Measurements from ENCODE around the gene PTGES2. TPM values are rescaled to one million over a fixed set of nuclear protein-coding genes. Genes with fewer than 3 reads are reported as not detected.
"Not testable (repeated sequence)": the region's sequence is repeated elsewhere in the genome, so short reads cannot be mapped to it uniquely, and the experiment has no call there.

PTGES2 gene
- total RNA-seq, 2 experiments from 2014 or later, result 47.7 to 48.5 TPM

- intact Hi-C loops (cut with DNase I, micrococcal nuclease), result no loop called here
- Mint-ChIP-seq H3K9me3 (ENCODE audit: low read depth) (no peaks in the 10 kb centered on the region), H3K36me3 (ENCODE audit: low read depth) (peaks cover 9% of the 10 kb centered on the region), H3K27me3 (no peaks in the 10 kb centered on the region), H3K4me1 (peaks cover 54% of the 10 kb centered on the region), H3K27ac (peak overlapping the region; percentile 63), H3K4me3 (no peak overlapping the region)
- ChIA-PET POLR2A (no interaction called here), CTCF (interaction anchor here (0.8 to 1.5 kb wide), 7 partner anchors 10 to 284 kb away, joined by 3 to 5 read pairs (median 4); partner anchors contain the start of gene NAIF1)
- ATAC-seq (peak; percentile 59), DNase-seq (no peak)
These were observed 49.6 kb downstream of the PTGES2 start for GRCh38 chr9:128077847-128078503.

- intact Hi-C loops (cut with DNase I, micrococcal nuclease), result no loop called here
- H3K27ac Mint-ChIP-seq, result peak overlapping the region; percentile 92
- ATAC-seq (no peak), DNase-seq (no peak)
- H3K4me3 Mint-ChIP-seq, result no peak overlapping the region
- H3K27me3 Mint-ChIP-seq, result no peaks in the 10 kb centered on the region
- H3K4me1 Mint-ChIP-seq, result peaks cover 54% of the 10 kb centered on the region
- peaks cover 13% of the 10 kb centered on the region for H3K36me3 Mint-ChIP-seq (ENCODE audit: low read depth)
- no peaks in the 10 kb centered on the region for H3K9me3 Mint-ChIP-seq (ENCODE audit: low read depth)
- CTCF ChIA-PET, result interaction anchor here (1.0 to 3.1 kb wide), 11 partner anchors 10 to 131 kb away, joined by 3 to 12 read pairs (median 4); no protein-coding TSS in a partner anchor
- POLR2A ChIA-PET, result no interaction called here
These were observed 54.2 kb downstream of the PTGES2 start for GRCh38 chr9:128073253-128073886.

GRCh38 chr9:128072144-128073021 is 55.1 kb downstream of the PTGES2 start:
- ChIA-PET POLR2A (interaction anchor here (0.6 to 0.9 kb wide), 3 partner anchors 19 to 45 kb away, joined by 4 to 5 read pairs (median 4); no protein-coding TSS in a partner anchor), CTCF (interaction anchor here (0.7 to 3.1 kb wide), 20 partner anchors 10 to 294 kb away, joined by 3 to 12 read pairs (median 4); partner anchors contain the start of gene SH2D3C)
- DNase-seq (peak; percentile 81), ATAC-seq (no peak)
- H3K27ac Mint-ChIP-seq, result peak overlapping the region; percentile 92
- intact Hi-C loops (cut with DNase I, micrococcal nuclease), result loop anchor here in 1 of 2 experiments (1.0 kb wide), 1 partner anchor 22 kb away; no protein-coding TSS in a partner anchor
- peaks cover 44% of the 10 kb centered on the region for H3K4me1 Mint-ChIP-seq
- H3K4me3 Mint-ChIP-seq, result peak overlapping the region; percentile 64
- peaks cover 13% of the 10 kb centered on the region for H3K36me3 Mint-ChIP-seq (ENCODE audit: low read depth)
- no peaks in the 10 kb centered on the region for H3K27me3 Mint-ChIP-seq
- H3K9me3 Mint-ChIP-seq (ENCODE audit: low read depth), result no peaks in the 10 kb centered on the region

- H3K27me3 Mint-ChIP-seq; ATAC-seq; H3K36me3 Mint-ChIP-seq (ENCODE audit: low read depth); intact Hi-C loops (cut with DNase I, micrococcal nuclease); H3K9me3 Mint-ChIP-seq (ENCODE audit: low read depth); DNase-seq: not testable (repeated sequence)
- Mint-ChIP-seq H3K27ac (peak overlapping the region; percentile 92), H3K4me3 (peak overlapping the region; percentile 64), H3K4me1 (peaks cover 38% of the 10 kb centered on the region)
- ChIA-PET POLR2A (interaction anchor here (0.6 kb wide), 1 partner anchor 94 kb away, joined by 4 read pairs; no protein-coding TSS in a partner anchor), CTCF (interaction anchor here (1.0 to 3.1 kb wide), 7 partner anchors 13 to 202 kb away, joined by 4 to 10 read pairs (median 7); no protein-coding TSS in a partner anchor)
These were observed 56.1 kb downstream of the PTGES2 start for GRCh38 chr9:128071475-128071874.

- H3K27me3 Mint-ChIP-seq, result no peaks in the 10 kb centered on the region
- no peak for DNase-seq
- no peaks in the 10 kb centered on the region for H3K9me3 Mint-ChIP-seq (ENCODE audit: low read depth)
- H3K36me3 Mint-ChIP-seq (ENCODE audit: low read depth), result peaks cover 10% of the 10 kb centered on the region
- H3K4me3 Mint-ChIP-seq, result no peak overlapping the region
- ATAC-seq, result no peak
- intact Hi-C loops (cut with DNase I, micrococcal nuclease), result no loop called here
- CTCF ChIA-PET, result no interaction called here
- H3K27ac Mint-ChIP-seq, result peak overlapping the region; percentile 88
- POLR2A ChIA-PET, result interaction anchor here (0.6 kb wide), 2 partner anchors 19 to 93 kb away, joined by 4 to 6 read pairs; no protein-coding TSS in a partner anchor
- peaks cover 44% of the 10 kb centered on the region for H3K4me1 Mint-ChIP-seq
These were observed 56.7 kb downstream of the PTGES2 start for GRCh38 chr9:128070874-128071273.

Other genes starting within 250 kb of the PTGES2 start
- gene ST6GALNAC6, start 228.1 kb downstream of the PTGES2 start, total RNA-seq, result 10 to 100 TPM; 46.3 to 63.3 TPM
- gene ST6GALNAC4, start 210.7 kb downstream of the PTGES2 start, total RNA-seq, result 10 to 100 TPM; 14.9 to 20.7 TPM
- gene PIP5KL1, start 197.0 kb downstream of the PTGES2 start, total RNA-seq, result 1 to 10 TPM; 1.9 to 2.8 TPM
- gene DPM2, start 189.9 kb downstream of the PTGES2 start, total RNA-seq, result 10 to 100 TPM; 44.1 to 46.6 TPM
- gene EEIG1, start 146.7 kb downstream of the PTGES2 start, total RNA-seq, result 10 to 100 TPM; 56.2 to 58.4 TPM
- 10 to 100 TPM; 11.3 to 13.7 TPM for gene NAIF1, start 60.4 kb downstream of the PTGES2 start, total RNA-seq
- 10 to 100 TPM in 1 of 2 experiments, 1 to 10 TPM in 1; 6.9 to 10.8 TPM for gene SLC25A25, start 59.5 kb downstream of the PTGES2 start, total RNA-seq
- gene LCN2, start 21.7 kb upstream of the PTGES2 start, total RNA-seq, result not detected
- 10 to 100 TPM; 64.4 to 68.5 TPM for gene BBLN, start 32.5 kb upstream of the PTGES2 start, total RNA-seq
- 100 to 1,000 TPM in 1 of 2 experiments, 10 to 100 TPM in 1; 79.5 to 110 TPM for gene CIZ1, start 63.8 kb upstream of the PTGES2 start, total RNA-seq
- under 1 TPM; 0.50 to 0.72 TPM for gene DNM1, start 75.7 kb upstream of the PTGES2 start, total RNA-seq
- 10 to 100 TPM; 28.4 to 29.4 TPM for gene GOLGA2, start 148.3 kb upstream of the PTGES2 start, total RNA-seq
- 10 to 100 TPM; 13.1 to 14.1 TPM for gene SWI5, start 148.5 kb upstream of the PTGES2 start, total RNA-seq
- 10 to 100 TPM; 29.5 to 37.5 TPM for gene TRUB2, start 194.7 kb upstream of the PTGES2 start, total RNA-seq
- gene COQ4, start 195.1 kb upstream of the PTGES2 start, total RNA-seq, result 10 to 100 TPM; 32.1 to 38.8 TPM
- gene SLC27A4, start 212.8 kb upstream of the PTGES2 start, total RNA-seq, result 10 to 100 TPM in 1 of 2 experiments, 1 to 10 TPM in 1; 8.4 to 10.2 TPM
- gene URM1, start 243.6 kb upstream of the PTGES2 start, total RNA-seq, result 10 to 100 TPM; 39.9 to 56.1 TPM

All from activated CD4-positive, alpha-beta T cell treated with anti-CD3 and anti-CD28 coated beads for 36 hours (primary cell).